HG02852 (cell line): ENCODE results near the gene ANKRD28.
A peak's percentile ranks its signal among the peaks of the same experiment; 100 is the strongest.
"Not testable (repeated sequence)": the region's sequence is repeated elsewhere in the genome, so short reads cannot be mapped to it uniquely, and the experiment has no call there.

Source experiments
- ATAC-seq: cut with Tn5 transposase; IDR thresholded peaks from one replicate; pipeline ENCODE4 v1.9.1; 2021; ENCODE audit warnings: mild to moderate bottlenecking, moderate library complexity; ENCODE audit not compliant: unreplicated experiment

ANKRD28 gene

DNA sequence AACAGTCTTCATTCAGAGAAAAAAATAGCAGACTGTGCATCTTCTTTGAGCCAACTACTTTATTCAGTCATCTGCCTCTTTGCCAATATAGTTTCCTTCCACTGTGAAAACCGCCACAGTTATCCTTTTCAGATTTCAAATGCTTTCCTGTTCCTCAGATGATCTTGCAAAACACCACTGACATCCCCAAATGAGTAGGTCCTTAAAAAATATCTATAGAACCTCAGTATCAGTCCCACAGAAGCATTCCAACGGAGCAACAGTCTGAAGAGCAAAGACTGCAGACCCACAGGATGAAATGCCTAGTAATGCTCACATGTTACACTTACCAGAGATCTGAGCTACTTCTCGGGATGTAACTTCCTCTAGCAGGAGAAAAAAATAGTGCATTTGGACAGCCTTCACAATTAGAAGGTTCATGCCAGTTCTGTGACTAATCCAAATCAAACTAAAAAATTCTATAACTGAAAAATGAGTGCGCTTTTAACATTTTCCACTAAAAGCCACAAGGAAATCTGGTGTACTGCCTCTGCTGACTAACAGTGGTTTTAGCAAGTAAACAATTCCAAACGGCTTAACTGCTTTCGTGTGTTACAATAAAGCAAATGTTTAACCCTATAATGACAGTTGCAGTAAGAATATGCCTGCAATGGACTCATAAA lies at the start of gene ANKRD28:
Gene ANKRD28 (minus strand): TSS at position 338 of the 662 bp plus-strand sequence. CDS start 1,458 bp downstream, outside the sequence.
- no peak for ATAC-seq

- no peak for ATAC-seq
These were observed 49.5 kb upstream of the ANKRD28 start for GRCh38 chr3:15847239-15847638.

DNA sequence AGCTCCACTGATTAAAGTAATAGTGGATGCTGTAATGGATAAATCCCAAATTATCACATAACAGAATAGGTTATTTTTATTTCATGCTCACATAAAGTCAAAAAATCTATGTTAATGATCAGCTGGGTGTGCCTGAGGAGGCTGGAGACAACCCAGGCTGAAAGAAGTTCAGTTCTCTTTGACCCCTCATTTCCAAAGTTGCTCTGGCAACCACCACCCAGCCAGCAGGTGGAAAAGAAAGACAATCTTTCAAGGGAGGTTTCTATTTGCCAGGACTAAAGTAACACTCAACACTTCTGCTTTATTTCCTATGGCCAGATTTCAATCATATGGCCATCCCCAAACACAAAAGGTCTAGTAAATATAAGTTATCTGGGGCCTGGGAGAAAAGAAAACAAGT lies 48.8 kb upstream of the ANKRD28 start:
- ATAC-seq = no peak

DNA sequence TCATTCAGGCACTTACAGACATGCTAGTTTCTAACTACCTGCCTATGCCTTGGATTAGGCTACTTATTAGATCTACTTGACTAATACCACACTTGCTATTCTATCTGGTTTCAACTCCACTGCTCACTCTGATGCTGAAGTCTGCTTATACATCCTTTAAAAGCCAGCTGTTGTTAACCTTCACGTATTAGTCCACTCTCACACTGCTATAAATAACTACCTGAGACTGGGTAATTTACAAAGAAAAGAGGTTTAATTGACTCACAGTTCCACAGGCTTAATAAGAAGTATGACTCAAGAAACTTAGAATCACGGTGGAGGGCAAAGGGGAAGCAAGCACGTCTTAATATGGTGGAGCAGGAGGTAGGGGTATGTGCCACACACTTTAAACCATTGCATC lies 47.7 kb upstream of the ANKRD28 start:
- peak; percentile 67 for ATAC-seq

DNA sequence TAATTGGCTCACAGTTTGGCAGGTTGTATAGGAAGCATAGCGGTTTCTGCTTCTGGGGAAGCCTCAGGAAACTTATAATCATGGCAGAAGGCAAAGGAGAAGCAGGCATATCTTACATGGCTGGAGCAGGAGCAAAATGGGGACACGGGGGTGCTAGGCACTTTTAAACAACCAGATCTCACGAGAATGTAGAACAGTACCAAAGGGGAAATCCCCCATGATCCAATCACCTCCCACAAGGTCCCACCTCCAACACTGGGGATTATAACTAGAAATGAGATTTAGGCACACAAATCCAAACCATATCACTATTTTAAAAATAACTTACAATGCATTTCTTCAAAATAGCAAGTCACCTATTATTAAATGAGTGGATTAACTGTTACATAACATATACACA lies 47.1 kb upstream of the ANKRD28 start:
- no peak for ATAC-seq

DNA sequence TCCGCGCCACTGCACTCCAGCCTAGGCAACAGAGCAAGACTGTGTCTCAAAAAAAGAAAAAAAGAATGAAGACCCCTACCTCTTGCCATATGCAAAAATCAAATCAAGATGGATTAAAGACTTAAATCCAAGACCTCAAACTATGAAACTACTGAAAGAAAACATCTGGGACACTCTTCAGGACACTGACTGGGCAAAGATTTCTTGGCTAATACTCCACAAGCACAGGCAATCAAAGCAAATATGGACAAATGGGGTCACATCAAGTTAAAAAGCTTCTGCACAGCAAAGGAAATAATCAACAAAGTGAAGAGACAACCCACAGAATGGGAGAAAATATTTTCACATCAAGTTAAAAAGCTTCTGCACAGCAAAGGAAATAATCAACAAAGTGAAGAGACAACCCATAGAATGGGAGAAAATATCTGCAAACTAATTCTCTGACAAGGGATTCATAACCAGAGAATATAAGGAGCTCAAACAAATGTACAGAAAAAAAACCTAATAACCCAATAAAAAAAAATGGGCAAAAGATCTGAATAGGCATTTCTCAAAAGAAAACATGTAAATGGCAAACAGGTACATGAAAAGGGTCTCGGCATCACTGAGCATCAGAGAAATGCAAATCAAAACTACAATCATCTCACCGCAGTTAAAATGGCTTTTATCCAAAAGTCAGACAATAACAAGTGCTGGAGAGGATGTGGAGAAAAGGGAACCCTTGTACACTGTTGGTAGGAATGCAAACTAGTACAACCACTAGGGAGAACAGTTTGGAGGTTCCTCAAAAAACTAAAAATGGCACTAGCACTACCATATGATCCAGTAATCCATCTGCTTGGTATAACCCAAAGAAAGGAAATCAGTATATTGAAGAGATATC lies 43.6 kb upstream of the ANKRD28 start:
- ATAC-seq = not testable (repeated sequence)

GRCh38 chr3:15839568-15839967 lies 41.8 kb upstream of the ANKRD28 start:
- ATAC-seq = no peak

GRCh38 chr3:15831927-15832326 lies 34.1 kb upstream of the ANKRD28 start:
- ATAC-seq = no peak

- no peak for ATAC-seq
These were observed 27.2 kb upstream of the ANKRD28 start for GRCh38 chr3:15825016-15825415.

DNA sequence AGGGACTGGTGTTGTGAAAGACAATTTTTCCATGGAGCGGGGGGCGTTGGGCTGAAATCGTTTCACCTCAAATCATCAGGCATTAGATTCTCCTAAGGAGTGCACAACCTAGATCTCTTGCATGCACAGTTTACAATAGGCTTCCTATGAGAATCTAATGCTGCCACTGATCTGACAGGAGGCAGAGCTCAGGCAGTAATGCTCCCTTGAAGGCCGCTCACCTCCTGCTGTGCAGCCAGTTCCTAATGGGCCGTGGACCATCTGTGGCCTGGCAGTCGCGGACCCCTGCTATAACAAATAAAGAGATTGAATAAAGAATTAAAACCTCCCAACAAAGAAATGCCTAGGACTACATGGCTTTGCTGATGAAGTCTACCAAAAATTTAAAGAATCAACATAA lies 25.3 kb upstream of the ANKRD28 start:
- ATAC-seq = no peak

DNA sequence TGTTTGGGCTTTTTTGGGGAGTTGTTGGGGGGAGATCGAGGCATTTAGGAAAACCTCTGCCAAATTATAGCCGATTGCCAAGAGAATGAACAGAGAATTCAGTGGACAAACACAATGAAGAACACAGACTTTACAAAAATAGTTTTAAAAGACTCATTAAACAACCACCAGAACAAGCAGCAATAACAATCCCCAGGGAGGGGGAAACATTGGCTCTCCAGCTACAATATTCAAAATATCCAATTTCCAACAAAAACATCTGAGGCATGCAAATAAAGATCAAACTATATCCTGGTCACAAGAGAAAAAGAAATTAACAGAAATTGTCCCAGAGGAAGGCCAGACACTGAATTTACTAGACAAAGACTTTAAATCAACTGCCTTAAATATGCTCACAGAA lies 24.5 kb upstream of the ANKRD28 start:
- ATAC-seq = no peak

GRCh38 chr3:15820911-15821310 lies 23.1 kb upstream of the ANKRD28 start:
- ATAC-seq = no peak

DNA sequence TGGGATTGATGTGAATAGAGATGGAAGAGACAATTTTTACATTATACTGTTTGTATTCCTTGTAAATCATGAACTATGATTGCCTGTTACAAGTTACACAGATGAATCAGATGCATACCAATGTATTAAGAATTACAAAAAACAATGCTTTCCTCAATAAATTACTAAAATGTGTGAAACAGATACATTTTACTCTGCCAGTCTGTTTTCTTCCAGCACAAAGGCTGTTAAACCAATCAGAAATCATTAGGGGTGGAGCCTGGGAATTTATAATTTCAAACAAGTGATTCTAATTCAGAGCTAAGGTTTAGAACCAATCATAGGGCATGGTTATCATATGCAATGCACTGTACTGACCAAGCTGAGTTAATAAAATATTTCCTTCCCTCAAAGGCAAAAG lies 21.8 kb upstream of the ANKRD28 start:
- ATAC-seq = no peak

GRCh38 chr3:15819043-15819442 lies 21.3 kb upstream of the ANKRD28 start:
- no peak for ATAC-seq

DNA sequence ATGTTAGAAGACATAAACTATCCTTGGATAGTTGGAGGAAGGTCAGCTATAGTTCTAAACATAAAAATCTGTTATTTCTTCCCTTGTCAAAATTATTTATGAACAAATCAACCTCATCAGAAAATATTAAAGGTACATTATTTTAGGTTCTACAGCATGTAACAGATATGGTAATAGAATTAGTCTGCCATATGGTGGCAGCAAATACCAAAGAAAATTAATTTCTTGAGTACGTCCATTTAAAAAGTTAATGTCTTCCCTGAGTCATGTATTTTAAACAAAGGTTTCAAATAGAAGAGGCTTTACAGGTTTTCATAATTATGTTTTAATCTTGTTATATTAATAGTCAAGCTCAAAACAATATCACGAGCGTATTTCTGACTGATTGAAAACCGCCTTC lies 17.9 kb upstream of the ANKRD28 start:
- ATAC-seq = no peak

- ATAC-seq = not testable (repeated sequence)
These were observed 15.3 kb upstream of the ANKRD28 start for GRCh38 chr3:15813079-15813478.

- no peak for ATAC-seq
These were observed 14.4 kb upstream of the ANKRD28 start for GRCh38 chr3:15812183-15812582.

DNA sequence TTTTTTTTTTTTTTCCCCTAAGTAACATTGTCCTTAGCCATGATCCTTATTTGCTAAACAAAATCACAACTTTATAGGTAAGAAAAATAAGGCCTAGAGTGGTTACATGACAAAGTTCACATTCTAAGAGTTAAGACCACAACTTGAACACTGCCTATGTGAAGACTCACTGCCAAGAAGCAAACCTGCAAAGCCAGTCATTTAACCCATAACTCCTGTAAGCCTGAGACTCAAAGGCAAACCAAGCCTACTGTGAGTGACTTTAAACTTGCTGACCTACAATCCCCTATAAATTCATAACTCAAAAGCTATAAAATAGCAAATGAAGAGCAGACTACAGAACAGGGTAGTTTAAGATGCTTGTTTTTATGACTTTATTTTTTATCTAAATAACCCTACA lies 12.9 kb upstream of the ANKRD28 start:
- peak; percentile 34 for ATAC-seq

- ATAC-seq = no peak
These were observed 11.5 kb upstream of the ANKRD28 start for GRCh38 chr3:15809313-15809712.

- no peak for ATAC-seq
These were observed 11.0 kb upstream of the ANKRD28 start for GRCh38 chr3:15808679-15809310.

- ATAC-seq = peak; percentile 71
These were observed 8.0 kb upstream of the ANKRD28 start for GRCh38 chr3:15805756-15806266.
